Activated CD8-positive, alpha-beta memory T cell treated with anti-CD3 and anti-CD28 coated beads, Interleukin-2, amount 50 U/mL, for 4 hours (primary cell): Measurements from ENCODE around the gene VPS26A.
A peak's percentile ranks its signal among the peaks of the same experiment; 100 is the strongest.

Experiments
- DNase-seq: peaks from one replicate; pipeline ENCODE4 v3.0.0-alpha.2; 2020

VPS26A gene

GRCh38 chr10:69179089-69179742 lies 55.2 kb downstream of the VPS26A start:
- peak; percentile 16 for DNase-seq

- peak; percentile 86 for DNase-seq
Measured at GRCh38 chr10:69179743-69180524, 56.0 kb downstream of the VPS26A start, which contains the start of gene SUPV3L1. Gene SUPV3L1, plus strand, starts transcription at chr10:69180234. Its CDS starts 58 bp downstream, at chr10:69180292.

GRCh38 chr10:69180525-69181204 lies 56.7 kb downstream of the VPS26A start:
- DNase-seq, result no peak

GRCh38 chr10:69181433-69181832 lies 57.5 kb downstream of the VPS26A start:
- DNase-seq, result no peak

- no peak for DNase-seq
Measured at GRCh38 chr10:69182005-69182404, 58.0 kb downstream of the VPS26A start.

- no peak for DNase-seq
Measured at GRCh38 chr10:69186524-69186923, 62.5 kb downstream of the VPS26A start.

- no peak for DNase-seq
Measured at GRCh38 chr10:69201045-69201444, 77.1 kb downstream of the VPS26A start.

- DNase-seq, result no peak
Measured at GRCh38 chr10:69202332-69202731, 78.4 kb downstream of the VPS26A start.

- DNase-seq, result no peak
Measured at GRCh38 chr10:69208761-69209160, 84.8 kb downstream of the VPS26A start.

GRCh38 chr10:69209787-69210484 lies 86.0 kb downstream of the VPS26A start:
- no peak for DNase-seq

GRCh38 chr10:69211104-69211503 lies 87.1 kb downstream of the VPS26A start:
- DNase-seq, result no peak

GRCh38 chr10:69211524-69211923 lies 87.5 kb downstream of the VPS26A start:
- DNase-seq, result no peak

GRCh38 chr10:69213591-69214311 lies 89.8 kb downstream of the VPS26A start:
- no peak for DNase-seq

- no peak for DNase-seq
Measured at GRCh38 chr10:69214666-69215131, 90.7 kb downstream of the VPS26A start.

GRCh38 chr10:69215405-69216171 lies 91.6 kb downstream of the VPS26A start:
- DNase-seq, result no peak

GRCh38 chr10:69216577-69217118 lies 92.7 kb downstream of the VPS26A start:
- DNase-seq, result no peak

GRCh38 chr10:69217119-69217754 lies 93.3 kb downstream of the VPS26A start:
- DNase-seq, result no peak

- DNase-seq, result no peak
Measured at GRCh38 chr10:69218831-69219230, 94.9 kb downstream of the VPS26A start.

GRCh38 chr10:69220041-69220451 lies 96.1 kb downstream of the VPS26A start, which contains the start of gene HKDC1:
Gene HKDC1, plus strand, starts transcription at chr10:69220332. Its CDS starts 104 bp downstream, at chr10:69220436.
- DNase-seq, result no peak

GRCh38 chr10:69220507-69220906 lies 96.5 kb downstream of the VPS26A start:
- no peak for DNase-seq
